Caco-2 (cell line): ENCODE data around the gene DENND2A. TPM values are rescaled to one million over a fixed set of nuclear protein-coding genes. Genes with fewer than 3 reads are reported as not detected.

Experiments used
- BruUV-seq: library from RNA; stranded (reverse); fragments of 400-500 nt; replicated peaks from 2 replicates; lab custom pipeline; 2021; lab: Mats Ljungman, UMichigan
- CTCF ChIA-PET: fragments of 300-600 bp; sonication (Branson Sonifier 250); formaldehyde crosslinking; loops from one replicate; lab custom pipeline; 2022; ENCODE audit warnings: antibody characterized with exemption; lab: Charles Lee
- POLR2A ChIA-PET: fragments of 300-600 bp; sonication (Branson Sonifier 250); formaldehyde crosslinking; loops from one replicate; lab custom pipeline; 2022; ENCODE audit warnings: antibody characterized with exemption; lab: Charles Lee
- DNase-seq, 2 experiments: peaks; one replicate each; pipeline versions ENCODE4 v3.0.0 to v3.0.0-alpha.2; 2020 to 2022
- H3K27me3 ChIP-seq: replicated peaks from 2 replicates; pipeline ENCODE4 v1.6.0; 2011; ENCODE audit warnings: low read length; ENCODE audit not compliant: control insufficient read depth, insufficient read depth
- H3K36me3 ChIP-seq: 2 replicates; pipeline ENCODE4 v1.5.1; 2011; ENCODE audit warnings: low read length; ENCODE audit not compliant: control insufficient read depth, insufficient read depth
- H3K4me1 ChIP-seq: fragments of 250-450 bp; sonication (Bioruptor Pico); 2 replicates; pipeline ENCODE4 v1.5.1; 2020; ENCODE audit warnings: mild to moderate bottlenecking
- H3K4me3 ChIP-seq: 2 replicates; pipeline ENCODE4 v1.5.1; 2011; ENCODE audit warnings: low read depth, mild to moderate bottlenecking, control low read depth, low read length
- H3K9me3 ChIP-seq: fragments of 250-450 bp; sonication (Bioruptor Pico); 2 replicates; pipeline ENCODE4 v1.5.1; 2020; ENCODE audit warnings: mild to moderate bottlenecking, moderate library complexity
- H3K27ac Mint-ChIP-seq: one replicate; pipeline ENCODE4 v1.8.0; 2022; ENCODE audit warnings: mixed read lengths; ENCODE audit not compliant: unreplicated experiment
- H3K27me3 Mint-ChIP-seq: one replicate; pipeline ENCODE4 v1.8.0; 2022; ENCODE audit warnings: mixed read lengths; ENCODE audit not compliant: insufficient read depth, unreplicated experiment
- H3K36me3 Mint-ChIP-seq: one replicate; pipeline ENCODE4 v1.8.0; 2022; ENCODE audit warnings: mild to moderate bottlenecking, mixed read lengths; ENCODE audit not compliant: insufficient read depth, unreplicated experiment
- H3K4me1 Mint-ChIP-seq: one replicate; pipeline ENCODE4 v1.8.0; 2022; ENCODE audit warnings: low read depth, mixed read lengths; ENCODE audit not compliant: unreplicated experiment
- H3K4me3 Mint-ChIP-seq: one replicate; pipeline ENCODE4 v1.8.0; 2022; ENCODE audit warnings: mild to moderate bottlenecking, moderate library complexity, mixed read lengths; ENCODE audit not compliant: unreplicated experiment
- H3K9me3 Mint-ChIP-seq: one replicate; pipeline ENCODE4 v1.8.0; 2022; ENCODE audit warnings: mixed read lengths; ENCODE audit not compliant: unreplicated experiment
- CTCF ChIP-seq, 2 experiments: fragments of 200-600 bp in 1 of 2; IDR thresholded peaks; 1 replicate in 1 of 2; 2 replicates in 1 of 2; pipeline versions ENCODE4 v1.5.1 to v1.8.0; 2011 to 2022; ENCODE audit warnings: antibody characterized with exemption in 1 of 2, control low read depth in 1 of 2, inconsistent platforms in 1 of 2, low read depth in 1 of 2, low read length in 1 of 2, mild to moderate bottlenecking in 1 of 2, moderate library complexity in 1 of 2; ENCODE audit not compliant: insufficient read depth in 1 of 2, severe bottlenecking in 1 of 2, unreplicated experiment in 1 of 2
- intact Hi-C: fragments of 100-400 bp; cut with micrococcal nuclease; formaldehyde crosslinking; loops from one replicate; pipeline ENCODE4 v1.10.0; 2022; ENCODE audit not compliant: unreplicated experiment
- total RNA-seq: library from RNA; stranded (reverse); gene quantifications from 2 replicates; pipeline ENCODE4 v1.2.3, GENCODE V29; 2022

DENND2A gene
- total RNA-seq, 1 experiment from 2014 or later = 0.95 TPM

DNA sequence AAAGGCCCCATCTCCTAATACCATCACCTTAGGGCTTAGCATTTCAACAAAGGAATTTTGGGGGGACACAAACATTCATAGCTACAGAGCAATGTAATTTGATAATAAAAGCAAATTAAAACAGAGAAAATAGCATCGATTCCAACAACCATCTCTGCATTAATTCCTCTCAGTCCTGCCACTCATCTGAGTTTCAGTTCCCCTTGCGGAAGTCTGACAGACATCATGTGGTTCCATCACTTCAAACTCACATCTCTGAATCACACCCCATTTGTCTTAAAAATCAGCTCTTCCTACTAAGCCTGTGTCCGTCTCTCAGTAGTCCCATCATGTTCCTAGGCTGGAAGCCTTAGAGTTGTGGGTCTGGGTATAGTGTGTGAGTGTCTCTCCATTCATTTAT lies 35.7 kb upstream of the DENND2A start:
- Mint-ChIP-seq H3K4me3 (no peak overlapping the region), H3K27ac (no peak overlapping the region), H3K4me1 (peaks cover 6% of the 10 kb centered on the region), H3K36me3 (peaks cover 27% of the 10 kb centered on the region), H3K27me3 (no peaks in the 10 kb centered on the region), H3K9me3 (no peaks in the 10 kb centered on the region)
- Histone ChIP-seq H3K27me3 (no peaks in the 10 kb centered on the region), H3K4me1 (0 out of 2 replicates have a peak, but pooled peaks cover 3% of the 10 kb centered on the region), H3K9me3 (no peaks in the 10 kb centered on the region), H3K4me3 (no peak overlapping the region), H3K36me3 (no peaks in the 10 kb centered on the region)
- CTCF ChIA-PET = no interaction called here
- intact Hi-C loops = loop anchor here (5.0 kb wide), 1 partner anchor 336 kb away; the partner anchor contains the start of gene MRPS33
- no peak for DNase-seq
- TF ChIP-seq CTCF (IDR thresholded peaks at IDR 0.05; ENCODE audit: insufficient read depth in 1 of 2, low read depth in 1 of 2, low read length in 1 of 2, severe bottlenecking in 1 of 2, unreplicated experiment in 1 of 2) = no peak
- POLR2A ChIA-PET = no interaction called here
- BruUV-seq = no TSS peak

DNA sequence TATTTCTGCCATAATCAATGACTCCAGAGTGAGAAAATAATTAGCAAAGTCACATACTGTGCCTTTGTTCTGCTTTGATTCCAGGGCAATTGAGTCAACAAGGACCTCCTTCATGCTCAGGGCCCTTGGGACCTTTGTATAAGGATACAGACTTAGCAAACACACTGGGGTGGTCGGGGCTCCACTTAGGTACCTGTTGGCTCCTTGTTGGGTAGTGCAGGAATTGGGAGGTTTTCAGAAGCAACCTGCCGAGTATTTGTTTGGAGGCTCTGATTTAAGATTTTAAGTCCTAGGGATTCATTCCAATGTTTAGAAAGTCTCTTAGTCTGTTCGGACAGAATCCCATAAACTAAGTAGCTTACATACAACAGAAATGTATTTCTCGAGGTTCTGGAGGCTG lies 35.1 kb upstream of the DENND2A start:
- intact Hi-C loops = loop anchor here (5.0 kb wide), 1 partner anchor 337 kb away; the partner anchor contains the start of gene MRPS33
- Mint-ChIP-seq H3K27ac (no peak overlapping the region), H3K9me3 (no peaks in the 10 kb centered on the region), H3K4me3 (no peak overlapping the region), H3K4me1 (peaks cover 6% of the 10 kb centered on the region), H3K36me3 (peaks cover 27% of the 10 kb centered on the region), H3K27me3 (no peaks in the 10 kb centered on the region)
- DNase-seq = no peak
- no peak for TF ChIP-seq CTCF (IDR thresholded peaks at IDR 0.05; ENCODE audit: insufficient read depth in 1 of 2, low read depth in 1 of 2, low read length in 1 of 2, severe bottlenecking in 1 of 2, unreplicated experiment in 1 of 2)
- POLR2A ChIA-PET = no interaction called here
- CTCF ChIA-PET = interaction anchor here (1.2 kb wide), 1 partner anchor 18 kb away, joined by 7 read pairs; no protein-coding TSS in a partner anchor
- Histone ChIP-seq H3K27me3 (no peaks in the 10 kb centered on the region), H3K4me1 (0 out of 2 replicates have a peak, but pooled peaks cover 3% of the 10 kb centered on the region), H3K4me3 (no peak overlapping the region), H3K9me3 (no peaks in the 10 kb centered on the region), H3K36me3 (no peaks in the 10 kb centered on the region)
- BruUV-seq = no TSS peak

- BruUV-seq = no TSS peak
- no peak overlapping the region for H3K4me3 ChIP-seq
- H3K27me3 ChIP-seq = no peaks in the 10 kb centered on the region
- Mint-ChIP-seq H3K4me3 (peak overlapping the region; percentile 81), H3K36me3 (peaks cover 23% of the 10 kb centered on the region), H3K4me1 (peaks cover 6% of the 10 kb centered on the region), H3K27ac (no peak overlapping the region), H3K9me3 (no peaks in the 10 kb centered on the region), H3K27me3 (no peaks in the 10 kb centered on the region)
- no peaks in the 10 kb centered on the region for H3K9me3 ChIP-seq
- H3K36me3 ChIP-seq = no peaks in the 10 kb centered on the region
- CTCF ChIA-PET = interaction anchor here (0.9 to 1.2 kb wide), 2 partner anchors 13 to 18 kb away, joined by 5 to 7 read pairs; no protein-coding TSS in a partner anchor
- intact Hi-C loops = loop anchor here (5.0 kb wide), 1 partner anchor 337 kb away; the partner anchor contains the start of gene MRPS33
- H3K4me1 ChIP-seq = 0 out of 2 replicates have a peak, but pooled peaks cover 3% of the 10 kb centered on the region
- POLR2A ChIA-PET = no interaction called here
- peak; percentile 10 to 51 for TF ChIP-seq CTCF (IDR thresholded peaks at IDR 0.05; ENCODE audit: insufficient read depth in 1 of 2, low read depth in 1 of 2, low read length in 1 of 2, severe bottlenecking in 1 of 2, unreplicated experiment in 1 of 2)
- peak in 1 of 2 experiments; percentile 47 for DNase-seq
These were observed 34.5 kb upstream of the DENND2A start for GRCh38 chr7:140674899-140675701.
